Measurements from ENCODE around the gene WDR5. TPM values are rescaled to one million over a fixed set of nuclear protein-coding genes. Genes with fewer than 3 reads are reported as not detected.

Gene WDR5
- total RNA-seq, 2 experiments from 2014 or later = 62.9 to 63.6 TPM

- POLR2A ChIA-PET = no interaction called here
- CTCF ChIA-PET = interaction anchor here (0.7 to 2.1 kb wide), 9 partner anchors 10 to 1032 kb away, joined by 3 to 19 read pairs (median 5); no protein-coding TSS in a partner anchor
Observed at GRCh38 chr9:134169724-134170401, 34.0 kb downstream of the WDR5 start.

GRCh38 chr9:134170532-134171315 lies 34.8 kb downstream of the WDR5 start:
- POLR2A ChIA-PET = interaction anchor here (0.6 to 1.0 kb wide), 2 partner anchors 105 to 273 kb away, joined by 3 read pairs; no protein-coding TSS in a partner anchor
- CTCF ChIA-PET = interaction anchor here (0.5 to 2.1 kb wide), 23 partner anchors 9 to 289 kb away, joined by 3 to 19 read pairs (median 3); no protein-coding TSS in a partner anchor

GRCh38 chr9:134171316-134172197 lies 35.7 kb downstream of the WDR5 start:
- POLR2A ChIA-PET = interaction anchor here (1.0 kb wide), 1 partner anchor 272 kb away, joined by 3 read pairs; no protein-coding TSS in a partner anchor
- CTCF ChIA-PET = interaction anchor here (0.5 to 2.1 kb wide), 22 partner anchors 8 to 288 kb away, joined by 3 to 19 read pairs (median 3); no protein-coding TSS in a partner anchor

- ChIA-PET CTCF (interaction anchor here (1.3 to 2.1 kb wide), 3 partner anchors 270 to 281 kb away, joined by 3 to 19 read pairs (median 13); no protein-coding TSS in a partner anchor), POLR2A (no interaction called here)
Observed at GRCh38 chr9:134172198-134173126, 36.6 kb downstream of the WDR5 start.

- ChIA-PET CTCF (no interaction called here), POLR2A (interaction anchor here (0.6 kb wide), 1 partner anchor 9 kb away, joined by 3 read pairs; no protein-coding TSS in a partner anchor)
Observed at GRCh38 chr9:134173127-134174072, 37.5 kb downstream of the WDR5 start.

GRCh38 chr9:134174073-134174449 lies 38.2 kb downstream of the WDR5 start:
- POLR2A ChIA-PET = interaction anchor here (0.6 kb wide), 1 partner anchor 9 kb away, joined by 3 read pairs; no protein-coding TSS in a partner anchor
- CTCF ChIA-PET = interaction anchor here (1.2 to 1.6 kb wide), 2 partner anchors 269 to 275 kb away, joined by 3 to 4 read pairs; no protein-coding TSS in a partner anchor

GRCh38 chr9:134174526-134175290 lies 38.8 kb downstream of the WDR5 start:
- ChIA-PET CTCF (interaction anchor here (1.2 to 1.6 kb wide), 2 partner anchors 268 to 275 kb away, joined by 3 to 4 read pairs; no protein-coding TSS in a partner anchor), POLR2A (interaction anchor here (0.6 kb wide), 1 partner anchor 10 kb away, joined by 3 read pairs; no protein-coding TSS in a partner anchor)

- ChIA-PET POLR2A (no interaction called here), CTCF (interaction anchor here (1.2 to 1.6 kb wide), 2 partner anchors 268 to 274 kb away, joined by 3 to 4 read pairs; no protein-coding TSS in a partner anchor)
Observed at GRCh38 chr9:134175291-134175807, 39.5 kb downstream of the WDR5 start.

- ChIA-PET POLR2A (no interaction called here), CTCF (no interaction called here)
Observed at GRCh38 chr9:134175808-134176598, 40.1 kb downstream of the WDR5 start.

- POLR2A ChIA-PET = no interaction called here
- CTCF ChIA-PET = no interaction called here
Observed at GRCh38 chr9:134176599-134176968, 40.7 kb downstream of the WDR5 start.

- ChIA-PET POLR2A (no interaction called here), CTCF (no interaction called here)
Observed at GRCh38 chr9:134177186-134177585, 41.3 kb downstream of the WDR5 start.

GRCh38 chr9:134177624-134178393 lies 41.9 kb downstream of the WDR5 start:
- POLR2A ChIA-PET = no interaction called here
- CTCF ChIA-PET = no interaction called here

- ChIA-PET CTCF (no interaction called here), POLR2A (no interaction called here)
Observed at GRCh38 chr9:134178394-134178767, 42.5 kb downstream of the WDR5 start.

- POLR2A ChIA-PET = no interaction called here
Observed at GRCh38 chr9:134178768-134179551, 43.1 kb downstream of the WDR5 start.

More at GRCh38 chr9:134178768-134179551, 43.1 kb downstream of the WDR5 start:
- CTCF ChIA-PET = interaction anchor here (1.3 to 2.2 kb wide), 2 partner anchors 8 to 477 kb away, joined by 3 to 11 read pairs; no protein-coding TSS in a partner anchor
